Iris pigment epithelial cell (primary cell): ENCODE measurements around the gene IL4R.
A peak's percentile ranks its signal among the peaks of the same experiment; 100 is the strongest.

ENCODE experiments used
- DNase-seq: peaks from one replicate; pipeline ENCODE4 v3.0.0-alpha.2; 2011; ENCODE audit warnings: low read depth

Gene IL4R

GRCh38 chr16:27359051-27359450, 45.3 kb downstream of the IL4R start:
- no peak for DNase-seq

GRCh38 chr16:27359615-27360014, 45.8 kb downstream of the IL4R start:
- DNase-seq: no peak

- no peak for DNase-seq
Measured at GRCh38 chr16:27361987-27362386, 48.2 kb downstream of the IL4R start.

GRCh38 chr16:27362570-27363245, 48.9 kb downstream of the IL4R start:
- no peak for DNase-seq

- no peak for DNase-seq
Measured at GRCh38 chr16:27363246-27363632, 49.5 kb downstream of the IL4R start.

- DNase-seq: no peak
Measured at GRCh38 chr16:27363797-27364196, 50.0 kb downstream of the IL4R start.

- DNase-seq: no peak
Measured at GRCh38 chr16:27364493-27365141, 50.8 kb downstream of the IL4R start.

GRCh38 chr16:27365142-27366089, 51.6 kb downstream of the IL4R start:
- DNase-seq: peak; percentile 75

- no peak for DNase-seq
Measured at GRCh38 chr16:27366687-27367460, 53.1 kb downstream of the IL4R start.

GRCh38 chr16:27367461-27368357, 53.9 kb downstream of the IL4R start:
- DNase-seq: peak; percentile 69

GRCh38 chr16:27368358-27368722, 54.6 kb downstream of the IL4R start:
- DNase-seq: no peak

- peak; percentile 66 for DNase-seq
Measured at GRCh38 chr16:27369806-27370205, 56.0 kb downstream of the IL4R start.

- DNase-seq: no peak
Measured at GRCh38 chr16:27370318-27370717, 56.5 kb downstream of the IL4R start.

- DNase-seq: no peak
Measured at GRCh38 chr16:27373312-27373711, 59.5 kb downstream of the IL4R start.

- DNase-seq: no peak
Measured at GRCh38 chr16:27374221-27374803, 60.5 kb downstream of the IL4R start.

- peak; percentile 91 for DNase-seq
Measured at GRCh38 chr16:27374804-27375425, 61.1 kb downstream of the IL4R start.

- DNase-seq: no peak
Measured at GRCh38 chr16:27377666-27378485, 64.1 kb downstream of the IL4R start.

- DNase-seq: peak; percentile 45
Measured at GRCh38 chr16:27378871-27379481, 65.2 kb downstream of the IL4R start.

GRCh38 chr16:27379919-27380318, 66.1 kb downstream of the IL4R start:
- no peak for DNase-seq
